ENCODE results near the gene DACH1.

DACH1 gene

GRCh38 chr13:71685072-71685471 is 181.9 kb downstream of the DACH1 start:
- DNase-seq = no peak

- DNase-seq = no peak
Measured at GRCh38 chr13:71681901-71682613, 184.9 kb downstream of the DACH1 start.

- no peak for DNase-seq
Measured at GRCh38 chr13:71677124-71677523, 189.9 kb downstream of the DACH1 start.

GRCh38 chr13:71672512-71672911 is 194.5 kb downstream of the DACH1 start:
- no peak for DNase-seq

DNA sequence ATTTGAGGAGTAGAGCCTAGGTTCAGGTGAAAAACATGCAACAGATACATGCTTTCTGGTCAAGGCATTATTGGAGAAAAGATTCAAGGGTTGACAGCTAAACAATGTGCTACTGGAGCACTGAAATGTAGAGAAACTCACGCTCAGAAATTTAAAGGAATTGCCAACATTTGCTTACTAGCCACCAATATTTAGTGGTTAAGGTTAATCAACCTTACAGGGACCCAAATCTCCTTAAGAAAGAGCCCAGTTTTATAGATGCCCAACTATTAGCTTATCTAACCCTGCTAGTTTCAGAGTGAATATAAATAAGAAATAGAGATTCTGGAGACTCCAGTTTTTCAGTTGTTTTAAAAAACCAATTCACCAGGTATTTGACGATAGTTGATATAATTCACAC is 203.6 kb downstream of the DACH1 start:
- no peak for DNase-seq

- DNase-seq = no peak
Measured at GRCh38 chr13:71661921-71662320, 205.1 kb downstream of the DACH1 start.

DNA sequence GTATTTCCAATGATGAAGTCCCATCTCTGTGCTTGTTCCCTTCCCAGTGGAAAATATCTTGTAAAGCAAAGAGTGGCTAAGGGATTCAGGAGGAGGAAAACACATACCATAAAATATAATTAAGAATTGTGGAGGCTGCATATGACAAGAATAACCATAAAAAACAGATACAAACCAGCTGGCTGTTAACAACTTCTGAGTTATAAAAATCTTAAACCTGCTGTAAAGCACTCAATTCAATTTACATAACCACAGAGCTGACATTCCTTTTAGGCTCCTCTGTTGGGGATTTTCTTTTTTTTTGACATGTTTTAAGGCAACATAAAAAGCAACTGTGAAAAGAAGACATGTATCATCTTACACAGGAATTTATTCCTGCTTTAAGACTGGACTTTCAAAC is 207.6 kb downstream of the DACH1 start:
- DNase-seq = no peak

- no peak for DNase-seq
Measured at GRCh38 chr13:71645467-71645866, 221.5 kb downstream of the DACH1 start.

DNA sequence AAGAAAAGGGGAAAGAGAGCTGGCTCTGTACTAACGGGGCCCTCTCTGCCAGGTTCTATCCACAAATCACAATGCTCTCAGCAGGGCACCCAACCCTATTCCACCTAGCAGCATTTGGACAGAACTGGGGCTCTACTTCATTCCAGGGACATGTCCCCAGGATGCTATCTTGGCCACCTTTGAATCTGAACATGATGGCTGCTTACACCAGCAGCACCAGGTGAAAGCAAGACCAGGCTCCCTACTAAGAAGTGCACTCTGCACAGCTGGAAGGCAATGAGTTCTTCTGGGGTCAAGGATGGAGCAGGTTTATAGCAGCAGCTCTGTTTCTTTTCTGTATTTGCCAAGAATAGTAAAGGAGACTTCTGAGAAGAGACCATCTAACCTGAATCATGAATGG is 222.4 kb downstream of the DACH1 start:
- no peak for DNase-seq

GRCh38 chr13:71643448-71643860 is 223.6 kb downstream of the DACH1 start:
- DNase-seq = no peak

GRCh38 chr13:71638751-71639150 is 228.3 kb downstream of the DACH1 start:
- DNase-seq = no peak

DNA sequence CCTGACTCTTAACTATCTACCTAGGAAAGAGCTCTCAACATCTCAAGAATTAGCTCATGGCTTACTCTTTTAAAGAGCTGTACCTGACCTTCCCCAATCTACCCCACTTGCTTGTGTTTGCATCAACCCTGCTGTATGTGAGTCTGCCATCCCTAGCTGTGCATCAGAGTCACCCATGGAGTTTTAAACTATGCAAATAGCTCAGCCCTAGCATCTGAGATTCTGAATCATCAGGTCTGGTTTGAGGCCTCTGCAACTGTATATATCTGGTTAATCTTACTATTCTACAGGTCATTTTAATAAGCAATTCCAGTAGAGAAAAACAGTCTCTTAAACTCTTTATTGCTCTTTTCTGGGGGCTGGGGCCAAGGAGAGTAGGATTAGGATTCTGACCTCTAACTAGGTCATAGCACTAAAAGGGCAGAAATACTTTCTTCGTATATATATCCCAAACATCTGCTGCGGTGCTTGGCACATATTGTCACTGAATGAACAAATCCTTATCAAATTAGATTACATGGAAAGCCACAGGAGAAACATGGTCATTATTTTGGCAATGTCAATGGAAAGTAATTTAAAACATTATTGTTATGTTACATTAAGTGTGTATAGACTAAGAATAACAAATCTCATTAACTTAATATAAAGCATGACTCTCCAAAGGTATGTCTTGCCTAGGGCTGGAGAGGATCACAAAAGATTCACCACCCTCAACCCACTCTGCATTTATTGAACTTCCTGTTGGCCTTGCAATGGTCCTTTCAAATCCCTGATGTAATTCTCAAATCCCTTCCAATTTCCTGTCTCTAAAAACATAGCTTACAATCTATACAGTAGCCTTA is 232.2 kb downstream of the DACH1 start:
- DNase-seq = no peak

DNA sequence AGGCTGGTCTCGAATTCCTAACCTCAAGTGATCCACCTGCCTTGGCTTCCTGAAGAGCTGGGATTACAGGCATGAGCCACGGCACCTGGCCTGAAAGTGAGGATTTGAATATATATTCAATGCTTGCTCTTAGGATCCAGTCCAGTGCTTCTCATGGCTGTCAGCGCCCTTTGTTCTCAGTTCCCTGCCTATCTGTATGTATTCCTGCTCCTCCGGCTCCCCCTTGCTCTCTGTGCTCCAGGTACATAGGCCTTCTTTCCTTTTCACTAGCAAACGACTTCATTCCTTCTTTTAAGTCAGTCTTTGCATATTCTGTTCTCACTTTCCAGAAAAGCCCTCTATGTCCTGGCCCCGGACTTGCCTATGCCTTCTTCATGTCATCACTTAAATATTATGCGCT is 232.8 kb downstream of the DACH1 start:
- DNase-seq = no peak

GRCh38 chr13:71632721-71633120 is 234.3 kb downstream of the DACH1 start:
- DNase-seq = no peak

- no peak for DNase-seq
Measured at GRCh38 chr13:71632206-71632605, 234.8 kb downstream of the DACH1 start.

DNA sequence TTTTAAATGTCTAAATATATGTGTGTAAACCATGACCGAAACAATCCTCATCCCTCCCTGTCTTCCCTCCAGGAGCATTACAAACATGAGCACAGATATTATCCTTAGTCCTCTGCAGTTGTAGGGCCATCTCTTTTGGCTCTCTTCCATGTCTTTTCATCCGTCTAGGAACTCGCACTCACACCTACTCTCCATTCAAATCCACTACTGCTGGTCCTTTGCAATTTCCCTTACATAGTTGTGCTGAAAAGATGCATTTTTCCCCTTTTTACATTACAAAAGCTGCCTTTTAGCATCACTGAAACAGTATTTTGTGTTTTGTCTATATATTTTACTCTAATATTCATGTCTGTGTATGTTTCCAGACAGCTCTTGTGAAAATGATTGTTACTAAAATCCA is 237.8 kb downstream of the DACH1 start:
- DNase-seq = no peak

DNA sequence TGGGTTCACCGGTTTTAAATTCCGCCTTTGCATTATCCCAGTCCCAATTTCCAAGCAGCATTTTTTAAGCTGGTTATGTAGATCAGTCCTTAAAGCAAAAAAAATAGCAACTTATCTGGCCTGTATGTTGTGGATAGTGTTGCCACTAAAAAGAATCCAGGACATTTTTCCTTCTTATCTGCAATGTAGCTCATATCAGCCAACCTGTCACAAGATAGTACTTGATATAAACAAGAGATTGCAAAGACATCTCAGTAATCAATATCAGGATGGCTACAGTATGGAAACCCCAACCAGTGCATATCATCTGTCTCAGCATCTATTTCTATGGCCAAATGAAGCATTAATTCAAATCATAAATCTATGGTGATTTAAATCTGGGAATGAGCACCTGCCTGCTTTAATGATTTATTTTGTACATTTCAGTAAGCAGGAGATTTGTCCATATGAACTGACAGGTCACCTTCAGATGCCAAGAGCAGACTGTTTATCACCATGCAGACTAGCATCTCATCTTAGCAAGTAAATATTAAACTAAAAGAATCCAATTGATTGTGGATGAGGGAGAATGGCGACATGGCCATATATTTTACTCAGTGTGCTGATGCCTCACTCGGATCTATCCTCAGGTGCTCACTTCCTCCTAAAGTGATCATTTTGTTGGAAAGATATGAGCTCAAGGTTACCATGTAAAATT is 240.4 kb downstream of the DACH1 start:
- no peak for DNase-seq

- no peak for DNase-seq
Measured at GRCh38 chr13:71625694-71626093, 241.3 kb downstream of the DACH1 start.

DNA sequence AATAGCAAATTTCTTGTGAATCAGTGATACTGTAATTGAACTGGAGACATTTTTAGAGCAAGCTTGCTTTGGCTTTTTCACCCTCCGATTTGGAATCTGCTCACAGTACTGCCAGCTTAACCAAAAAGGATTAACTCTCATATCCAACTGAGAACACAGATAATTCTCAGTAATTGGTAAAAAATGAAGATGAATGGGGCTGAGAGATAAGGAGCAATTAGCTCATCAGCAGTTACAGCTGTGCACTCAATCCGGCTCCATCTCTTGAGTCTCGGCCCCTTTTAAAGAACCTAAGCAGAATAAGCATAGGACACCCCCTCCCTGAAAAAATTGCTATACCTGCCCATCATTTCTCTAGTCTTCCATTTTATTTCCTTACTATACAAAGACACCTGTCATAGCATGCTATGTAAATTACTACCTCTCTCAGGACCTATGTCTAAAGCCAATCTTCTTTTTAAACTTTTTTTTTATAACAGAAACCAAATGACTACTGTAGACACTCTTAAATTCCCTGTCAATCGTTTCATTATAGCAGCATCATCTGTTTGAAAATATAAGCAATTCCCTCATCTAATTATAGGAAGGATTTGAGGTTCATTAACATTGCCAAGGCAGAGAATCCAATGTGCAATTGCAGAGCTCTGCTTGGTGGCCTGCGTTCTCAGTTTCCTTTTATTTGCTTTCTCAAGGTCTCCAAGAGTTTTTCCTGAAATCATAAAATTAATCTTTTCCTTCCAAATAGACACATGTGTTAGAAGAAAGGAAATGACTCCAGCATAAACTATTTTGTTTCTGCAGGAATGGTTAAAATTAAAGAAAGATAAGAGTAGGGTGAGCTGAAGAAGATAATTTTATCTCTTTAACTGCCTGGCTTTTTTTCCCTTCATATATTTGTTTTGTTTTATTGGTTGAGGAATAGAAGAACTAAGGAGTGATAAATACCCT is 242.1 kb downstream of the DACH1 start:
- DNase-seq = no peak

GRCh38 chr13:71621174-71622124 is 245.6 kb downstream of the DACH1 start:
- no peak for DNase-seq

- DNase-seq = no peak
Measured at GRCh38 chr13:71619096-71619495, 247.9 kb downstream of the DACH1 start.

Data from activated CD4-positive, alpha-beta T cell treated with anti-CD3 and anti-CD28 coated beads, Interleukin-2, amount 50 U/mL, for 48 hours (primary cell).